ENCODE measurements around the gene FASN.

Gene FASN

GRCh38 chr17:82047379-82047778 lies 50.7 kb downstream of the FASN start:
- Histone ChIP-seq H3K79me2 (ENCODE audit: insufficient read depth, low read depth) (peaks cover 4% of the 10 kb centered on the region; the same call in 1 of the 2 replicates), H3K27ac (no peak overlapping the region), H3K9ac (no peak overlapping the region), H4K20me1 (ENCODE audit: insufficient read depth) (no peaks in the 10 kb centered on the region), H3K36me3 (ENCODE audit: insufficient read depth) (no peaks in the 10 kb centered on the region), H2AFZ (ENCODE audit: low read depth) (no peak overlapping the region), H3K4me1 (ENCODE audit: low read depth, poor library complexity, severe bottlenecking) (peaks cover 9% of the 10 kb centered on the region), H3K4me2 (no peak overlapping the region), H3K27me3 (ENCODE audit: insufficient read depth, low read depth) (no peaks in the 10 kb centered on the region), H3K4me3 (IDR thresholded peaks at IDR 0.05; ENCODE audit: insufficient read depth, low read depth, low read length) (no peak overlapping the region)
- no peak for TF ChIP-seq CTCF (conservative IDR thresholded peaks at IDR 0.05; ENCODE audit: low read depth, low read length)

GRCh38 chr17:82046903-82047302 lies 51.1 kb downstream of the FASN start:
- TF ChIP-seq CTCF (conservative IDR thresholded peaks at IDR 0.05; ENCODE audit: low read depth, low read length), result no peak
- no peak overlapping the region for H2AFZ ChIP-seq (ENCODE audit: low read depth)
- no peak overlapping the region for H3K27ac ChIP-seq
- no peak overlapping the region for H3K4me2 ChIP-seq
- H3K4me1 ChIP-seq (ENCODE audit: low read depth, poor library complexity, severe bottlenecking), result peaks cover 9% of the 10 kb centered on the region
- no peak overlapping the region for H3K4me3 ChIP-seq (IDR thresholded peaks at IDR 0.05; ENCODE audit: insufficient read depth, low read depth, low read length)
- H3K79me2 ChIP-seq (ENCODE audit: insufficient read depth, low read depth), result no peaks in the 10 kb centered on the region
- no peaks in the 10 kb centered on the region for H3K36me3 ChIP-seq (ENCODE audit: insufficient read depth)
- H3K27me3 ChIP-seq (ENCODE audit: insufficient read depth, low read depth), result no peaks in the 10 kb centered on the region
- H4K20me1 ChIP-seq (ENCODE audit: insufficient read depth), result no peaks in the 10 kb centered on the region
- no peak overlapping the region for H3K9ac ChIP-seq

DNA sequence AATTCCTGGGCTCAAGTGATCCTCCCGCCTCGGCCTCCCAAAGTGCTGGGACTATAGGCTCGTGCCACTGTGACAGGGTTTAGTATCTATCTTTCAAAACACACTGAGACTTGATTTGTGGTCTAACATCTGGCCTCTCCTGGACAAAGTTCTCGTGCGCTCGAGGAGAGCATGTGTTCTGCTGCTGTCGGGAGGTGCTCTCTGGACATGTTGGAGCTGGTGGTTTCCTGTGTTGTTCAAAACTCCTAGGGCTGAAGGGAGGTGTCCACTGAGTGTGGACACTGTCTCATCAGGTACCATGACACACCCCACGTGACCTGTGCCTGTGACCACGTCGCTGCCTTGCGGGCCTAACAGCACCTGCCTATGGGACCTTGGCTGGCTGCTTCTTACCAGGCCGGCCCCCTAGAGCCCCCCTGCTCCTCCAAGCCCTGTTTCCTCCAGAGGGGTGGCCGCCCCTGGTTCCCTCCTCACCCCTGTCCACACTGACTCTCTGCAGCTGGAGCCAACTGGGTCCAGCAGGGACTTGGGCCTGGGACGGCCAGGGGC lies 52.0 kb downstream of the FASN start:
- no peak overlapping the region for H3K9ac ChIP-seq

DNA sequence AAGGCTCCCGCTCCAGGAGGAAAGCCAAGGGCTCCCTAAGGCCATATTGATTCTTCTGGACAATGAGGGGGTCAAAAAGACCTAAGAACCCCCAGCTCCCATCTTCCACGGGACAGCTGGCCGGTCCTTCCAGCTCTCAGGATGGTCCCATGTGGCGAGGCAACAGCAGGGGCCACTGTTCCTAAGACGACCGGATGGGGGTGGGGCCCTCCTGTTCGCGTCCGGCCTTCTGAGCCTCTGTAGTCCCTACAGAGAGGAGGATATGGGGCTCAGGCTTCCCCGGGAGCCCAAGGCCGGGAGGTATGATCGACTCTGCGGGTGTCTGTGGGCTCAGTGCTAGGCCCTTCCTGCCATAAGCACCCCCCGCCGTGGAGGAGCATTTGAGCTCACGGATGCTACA lies 54.5 kb downstream of the FASN start:
- Histone ChIP-seq H3K79me2 (ENCODE audit: insufficient read depth, low read depth) (no peaks in the 10 kb centered on the region), H3K4me3 (IDR thresholded peaks at IDR 0.05; ENCODE audit: insufficient read depth, low read depth, low read length) (no peak overlapping the region), H3K4me2 (no peak overlapping the region), H2AFZ (ENCODE audit: low read depth) (no peak overlapping the region), H3K27ac (no peak overlapping the region), H3K4me1 (ENCODE audit: low read depth, poor library complexity, severe bottlenecking) (no peaks in the 10 kb centered on the region), H3K36me3 (ENCODE audit: insufficient read depth) (no peaks in the 10 kb centered on the region), H4K20me1 (ENCODE audit: insufficient read depth) (no peaks in the 10 kb centered on the region), H3K27me3 (ENCODE audit: insufficient read depth, low read depth) (no peaks in the 10 kb centered on the region), H3K9ac (no peak overlapping the region)
- no peak for TF ChIP-seq CTCF (conservative IDR thresholded peaks at IDR 0.05; ENCODE audit: low read depth, low read length)

More for the DNA sequence above, 52.0 kb downstream of the FASN start:
- H3K4me3 ChIP-seq (IDR thresholded peaks at IDR 0.05; ENCODE audit: insufficient read depth, low read depth, low read length), result no peak overlapping the region
- H3K4me2 ChIP-seq, result no peak overlapping the region
- H3K27ac ChIP-seq, result no peak overlapping the region
- H3K79me2 ChIP-seq (ENCODE audit: insufficient read depth, low read depth), result no peaks in the 10 kb centered on the region
- no peaks in the 10 kb centered on the region for H4K20me1 ChIP-seq (ENCODE audit: insufficient read depth)
- peaks cover 9% of the 10 kb centered on the region for H3K4me1 ChIP-seq (ENCODE audit: low read depth, poor library complexity, severe bottlenecking)
- H2AFZ ChIP-seq (ENCODE audit: low read depth), result no peak overlapping the region
- no peaks in the 10 kb centered on the region for H3K27me3 ChIP-seq (ENCODE audit: insufficient read depth, low read depth)
- no peaks in the 10 kb centered on the region for H3K36me3 ChIP-seq (ENCODE audit: insufficient read depth)
- no peak for TF ChIP-seq CTCF (conservative IDR thresholded peaks at IDR 0.05; ENCODE audit: low read depth, low read length)

All from KMS-11 (cell line).